ENCODE data around the gene JCAD. TPM values are rescaled to one million over a fixed set of nuclear protein-coding genes. Genes with fewer than 3 reads are reported as not detected.

Gene JCAD
- total RNA-seq, 2 donors from 2014 or later, result 1.8 to 23.5 TPM

GRCh38 chr10:30073045-30073766 lies 13.8 kb upstream of the JCAD start:
- no peak overlapping the region for H3K27ac ChIP-seq
- TF ChIP-seq, protein P1, sequence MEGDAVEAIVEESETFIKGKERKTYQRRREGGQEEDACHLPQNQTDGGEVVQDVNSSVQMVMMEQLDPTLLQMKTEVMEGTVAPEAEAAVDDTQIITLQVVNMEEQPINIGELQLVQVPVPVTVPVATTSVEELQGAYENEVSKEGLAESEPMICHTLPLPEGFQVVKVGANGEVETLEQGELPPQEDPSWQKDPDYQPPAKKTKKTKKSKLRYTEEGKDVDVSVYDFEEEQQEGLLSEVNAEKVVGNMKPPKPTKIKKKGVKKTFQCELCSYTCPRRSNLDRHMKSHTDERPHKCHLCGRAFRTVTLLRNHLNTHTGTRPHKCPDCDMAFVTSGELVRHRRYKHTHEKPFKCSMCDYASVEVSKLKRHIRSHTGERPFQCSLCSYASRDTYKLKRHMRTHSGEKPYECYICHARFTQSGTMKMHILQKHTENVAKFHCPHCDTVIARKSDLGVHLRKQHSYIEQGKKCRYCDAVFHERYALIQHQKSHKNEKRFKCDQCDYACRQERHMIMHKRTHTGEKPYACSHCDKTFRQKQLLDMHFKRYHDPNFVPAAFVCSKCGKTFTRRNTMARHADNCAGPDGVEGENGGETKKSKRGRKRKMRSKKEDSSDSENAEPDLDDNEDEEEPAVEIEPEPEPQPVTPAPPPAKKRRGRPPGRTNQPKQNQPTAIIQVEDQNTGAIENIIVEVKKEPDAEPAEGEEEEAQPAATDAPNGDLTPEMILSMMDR (IDR thresholded peaks at IDR 0.05), result no peak
- intact Hi-C loops (cut with DNase I), result no loop called here

GRCh38 chr10:30072068-30072467 lies 12.7 kb upstream of the JCAD start:
- intact Hi-C loops (cut with DNase I), result no loop called here
- H3K4me3 ChIP-seq, result no peak overlapping the region
- no peaks in the 10 kb centered on the region for H3K27me3 ChIP-seq
- no peak overlapping the region for H3K27ac ChIP-seq
- H3K36me3 ChIP-seq, result no peaks in the 10 kb centered on the region
- H3K4me1 ChIP-seq, result no peaks in the 10 kb centered on the region
- no peak overlapping the region for H3K9ac ChIP-seq (ENCODE audit: low read depth in 2 of 2, low read length in 2 of 2)
- no peaks in the 10 kb centered on the region for H3K9me3 ChIP-seq
- TF ChIP-seq, protein P1 (IDR thresholded peaks at IDR 0.05), result no peak
- DNase-seq, result no peak

More at GRCh38 chr10:30073045-30073766, 13.8 kb upstream of the JCAD start:
- Histone ChIP-seq H3K9me3 (no peaks in the 10 kb centered on the region), H3K4me1 (no peaks in the 10 kb centered on the region), H3K4me3 (no peak overlapping the region), H3K36me3 (no peaks in the 10 kb centered on the region), H3K9ac (ENCODE audit: low read depth in 2 of 2, low read length in 2 of 2) (no peak overlapping the region), H3K27me3 (no peaks in the 10 kb centered on the region)
- DNase-seq, result no peak

GRCh38 chr10:30070001-30070685 lies 10.8 kb upstream of the JCAD start:
- H3K4me1 ChIP-seq, result no peaks in the 10 kb centered on the region
- TF ChIP-seq, protein P1 (IDR thresholded peaks at IDR 0.05), result no peak
- no peak overlapping the region for H3K4me3 ChIP-seq
- H3K36me3 ChIP-seq, result no peaks in the 10 kb centered on the region
- intact Hi-C loops (cut with DNase I), result no loop called here
- H3K27ac ChIP-seq, result no peak overlapping the region
- no peaks in the 10 kb centered on the region for H3K27me3 ChIP-seq
- no peak overlapping the region for H3K9ac ChIP-seq (ENCODE audit: low read depth in 2 of 2, low read length in 2 of 2)
- no peaks in the 10 kb centered on the region for H3K9me3 ChIP-seq
- no peak for DNase-seq

- no peaks in the 10 kb centered on the region for H3K4me1 ChIP-seq
- no peak overlapping the region for H3K9ac ChIP-seq (ENCODE audit: low read depth in 2 of 2, low read length in 2 of 2)
- intact Hi-C loops (cut with DNase I), result no loop called here
- H3K36me3 ChIP-seq, result no peaks in the 10 kb centered on the region
- TF ChIP-seq, protein P1 (IDR thresholded peaks at IDR 0.05), result no peak
- no peak overlapping the region for H3K4me3 ChIP-seq
- no peak overlapping the region for H3K27ac ChIP-seq
- DNase-seq, result no peak
- H3K9me3 ChIP-seq, result no peaks in the 10 kb centered on the region
- H3K27me3 ChIP-seq, result no peaks in the 10 kb centered on the region
These were observed 9.3 kb upstream of the JCAD start for GRCh38 chr10:30068492-30069223.

- TF ChIP-seq, protein P1 (IDR thresholded peaks at IDR 0.05), result no peak
- no peak for DNase-seq
- H3K36me3 ChIP-seq, result no peaks in the 10 kb centered on the region
- no peaks in the 10 kb centered on the region for H3K4me1 ChIP-seq
- no peak overlapping the region for H3K4me3 ChIP-seq
- H3K9me3 ChIP-seq, result no peaks in the 10 kb centered on the region
- no peak overlapping the region for H3K9ac ChIP-seq (ENCODE audit: low read depth in 2 of 2, low read length in 2 of 2)
- H3K27ac ChIP-seq, result no peak overlapping the region
- H3K27me3 ChIP-seq, result peaks cover 17% of the 10 kb centered on the region
- intact Hi-C loops (cut with DNase I), result no loop called here
These were observed 3.7 kb upstream of the JCAD start for GRCh38 chr10:30063099-30063498.

Data from colonic mucosa (tissue), 4 donors.